Gastrocnemius medialis (tissue), 4 donors: ENCODE results near the gene CCNJ.

Source experiments
- POLR2A ChIP-seq, 2 donors: fragments of 450-650 bp; IDR thresholded peaks; one replicate each; pipeline ENCODE4 v1.6.1; 2017; ENCODE audit warnings: antibody characterized with exemption in 2 of 2, mild to moderate bottlenecking in 2 of 2, moderate library complexity in 2 of 2
- TF ChIP-seq, protein P1 (sequence below), 5 experiments: fragments of 450-650 bp in 3 of 5; fragments of 200-600 bp in 2 of 5; sonication (generic) in 2 of 5; IDR thresholded peaks in 4 of 5; conservative IDR thresholded peaks in 1 of 5; 1 replicate in 4 of 5; 2 replicates in 1 of 5; pipeline ENCODE4 v1.5.1; 2016 to 2019; ENCODE audit warnings: antibody characterized with exemption in 5 of 5, mild to moderate bottlenecking in 3 of 5, moderate library complexity in 3 of 5

DNA sequence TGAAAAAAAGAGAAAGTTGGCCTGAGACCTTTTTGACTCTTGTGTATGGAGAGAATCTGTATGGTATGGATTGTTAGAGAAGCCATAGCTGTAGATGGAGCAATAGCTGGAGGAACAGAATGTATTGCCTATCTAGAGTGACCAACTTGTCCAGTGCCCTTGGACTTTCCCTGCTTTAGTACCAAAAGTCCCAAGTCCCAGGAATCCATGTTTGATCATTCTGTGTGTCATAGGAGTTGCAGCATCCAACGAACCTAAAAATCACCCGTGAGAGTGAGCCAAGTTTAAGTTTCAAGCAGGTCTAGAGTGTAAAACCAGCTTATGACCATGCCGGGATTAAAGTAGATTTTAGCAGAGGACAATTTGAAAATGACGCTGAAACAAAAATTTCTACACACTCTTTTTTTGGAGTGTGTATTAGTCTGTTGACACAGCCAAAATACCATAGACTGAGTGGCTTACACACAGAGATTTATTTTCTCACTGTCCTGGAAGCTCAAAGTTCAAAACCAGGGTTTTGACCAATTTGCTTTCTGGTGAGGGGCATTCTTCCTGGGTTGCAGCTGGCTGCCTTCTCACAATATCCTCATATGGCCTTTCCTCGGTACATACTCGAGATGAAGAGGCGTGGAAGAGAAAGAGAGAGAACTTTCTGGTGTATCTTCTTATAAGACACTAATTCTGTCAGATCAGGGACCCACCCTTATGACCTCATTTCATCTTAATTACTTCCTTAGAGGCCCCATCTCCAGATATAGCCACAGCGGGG, 49.8 kb downstream of the CCNJ start:
- TF ChIP-seq, protein P1, sequence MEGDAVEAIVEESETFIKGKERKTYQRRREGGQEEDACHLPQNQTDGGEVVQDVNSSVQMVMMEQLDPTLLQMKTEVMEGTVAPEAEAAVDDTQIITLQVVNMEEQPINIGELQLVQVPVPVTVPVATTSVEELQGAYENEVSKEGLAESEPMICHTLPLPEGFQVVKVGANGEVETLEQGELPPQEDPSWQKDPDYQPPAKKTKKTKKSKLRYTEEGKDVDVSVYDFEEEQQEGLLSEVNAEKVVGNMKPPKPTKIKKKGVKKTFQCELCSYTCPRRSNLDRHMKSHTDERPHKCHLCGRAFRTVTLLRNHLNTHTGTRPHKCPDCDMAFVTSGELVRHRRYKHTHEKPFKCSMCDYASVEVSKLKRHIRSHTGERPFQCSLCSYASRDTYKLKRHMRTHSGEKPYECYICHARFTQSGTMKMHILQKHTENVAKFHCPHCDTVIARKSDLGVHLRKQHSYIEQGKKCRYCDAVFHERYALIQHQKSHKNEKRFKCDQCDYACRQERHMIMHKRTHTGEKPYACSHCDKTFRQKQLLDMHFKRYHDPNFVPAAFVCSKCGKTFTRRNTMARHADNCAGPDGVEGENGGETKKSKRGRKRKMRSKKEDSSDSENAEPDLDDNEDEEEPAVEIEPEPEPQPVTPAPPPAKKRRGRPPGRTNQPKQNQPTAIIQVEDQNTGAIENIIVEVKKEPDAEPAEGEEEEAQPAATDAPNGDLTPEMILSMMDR (IDR thresholded peaks at IDR 0.05 in 4 of 5, conservative IDR thresholded peaks at IDR 0.05 in 1 of 5), result no peak
- TF ChIP-seq POLR2A (IDR thresholded peaks at IDR 0.05), result no peak
